Measurements from ENCODE around the gene ALLC. TPM values are rescaled to one million over a fixed set of nuclear protein-coding genes. Genes with fewer than 3 reads are reported as not detected.
"Not testable (repeated sequence)": the region's sequence is repeated elsewhere in the genome, so short reads cannot be mapped to it uniquely, and the experiment has no call there.

ALLC gene
- total and polyA plus RNA-seq, 2 donors (not counting 1 experiment from before 2014, with no cell fraction given), result not detected

DNA sequence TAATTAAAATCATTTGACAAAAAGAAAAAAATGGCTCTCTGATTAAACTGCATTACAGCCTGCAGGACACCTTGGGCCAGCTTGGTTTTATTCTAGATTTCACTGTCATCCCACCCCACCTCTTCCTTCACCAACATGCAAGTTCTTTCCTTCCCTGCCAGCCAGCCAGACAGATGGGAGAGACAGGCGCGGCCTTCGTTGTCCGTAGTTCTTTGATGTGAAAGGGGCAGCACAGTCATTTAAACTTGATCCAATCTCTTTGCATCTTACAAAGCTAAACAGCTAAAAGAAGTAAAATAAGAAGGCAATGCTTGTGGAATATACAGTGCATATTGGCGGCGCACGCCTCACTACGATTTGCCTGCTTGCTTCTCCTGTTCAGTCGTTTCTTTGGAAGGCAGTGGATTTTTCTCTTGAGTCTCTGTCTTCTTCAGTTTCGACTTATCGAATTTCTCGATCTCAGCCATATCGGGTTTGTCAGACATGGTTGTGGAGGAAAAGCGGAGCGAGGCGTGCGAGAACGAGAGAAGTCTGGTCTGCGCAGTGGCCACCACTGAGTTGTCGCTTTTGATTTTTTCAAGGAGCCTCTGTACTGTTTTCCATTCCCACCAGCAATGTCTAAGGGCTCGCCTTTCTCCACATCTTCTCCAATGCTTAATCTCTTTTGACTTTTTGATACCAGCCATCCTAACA is 40.7 kb upstream of the ALLC start:
- Histone ChIP-seq H3K4me1 (ENCODE audit: control insufficient read depth, extremely low read depth, insufficient read depth, low read length) (peaks cover 2% of the 10 kb centered on the region), H2AFZ (ENCODE audit: low read length) (no peak overlapping the region), H3K27ac (ENCODE audit: insufficient read depth, low read length) (no peak overlapping the region), H3K79me2 (ENCODE audit: control insufficient read depth, insufficient read depth, low read length) (no peaks in the 10 kb centered on the region), H3K36me3 (ENCODE audit: control insufficient read depth, insufficient read depth, low read length) (no peaks in the 10 kb centered on the region), H3K9me3 (ENCODE audit: control insufficient read depth, insufficient read depth, low read depth, low read length) (no peaks in the 10 kb centered on the region), H3K4me3 (replicated peaks in 1 of 4; ENCODE audit: control extremely low read depth in 1 of 4, insufficient read depth in 1 of 4, low read depth in 3 of 4, low read length in 4 of 4) (no peak overlapping the region), H3K9ac (ENCODE audit: insufficient read depth, low read length) (no peak overlapping the region), H3K4me2 (ENCODE audit: extremely low read depth, insufficient read depth, low read length) (no peak overlapping the region), H3K27me3 (ENCODE audit: control insufficient read depth, insufficient read depth, low read length) (no peaks in the 10 kb centered on the region), H4K20me1 (ENCODE audit: control insufficient read depth, extremely low read depth, insufficient read depth, low read length) (no peaks in the 10 kb centered on the region)
- no peak for DNase-seq (ENCODE audit: low read depth in 2 of 2)
- no peak for TF ChIP-seq EZH2 (IDR thresholded peaks at IDR 0.05; ENCODE audit: low read length, missing control alignments)
- TF ChIP-seq, protein P1, sequence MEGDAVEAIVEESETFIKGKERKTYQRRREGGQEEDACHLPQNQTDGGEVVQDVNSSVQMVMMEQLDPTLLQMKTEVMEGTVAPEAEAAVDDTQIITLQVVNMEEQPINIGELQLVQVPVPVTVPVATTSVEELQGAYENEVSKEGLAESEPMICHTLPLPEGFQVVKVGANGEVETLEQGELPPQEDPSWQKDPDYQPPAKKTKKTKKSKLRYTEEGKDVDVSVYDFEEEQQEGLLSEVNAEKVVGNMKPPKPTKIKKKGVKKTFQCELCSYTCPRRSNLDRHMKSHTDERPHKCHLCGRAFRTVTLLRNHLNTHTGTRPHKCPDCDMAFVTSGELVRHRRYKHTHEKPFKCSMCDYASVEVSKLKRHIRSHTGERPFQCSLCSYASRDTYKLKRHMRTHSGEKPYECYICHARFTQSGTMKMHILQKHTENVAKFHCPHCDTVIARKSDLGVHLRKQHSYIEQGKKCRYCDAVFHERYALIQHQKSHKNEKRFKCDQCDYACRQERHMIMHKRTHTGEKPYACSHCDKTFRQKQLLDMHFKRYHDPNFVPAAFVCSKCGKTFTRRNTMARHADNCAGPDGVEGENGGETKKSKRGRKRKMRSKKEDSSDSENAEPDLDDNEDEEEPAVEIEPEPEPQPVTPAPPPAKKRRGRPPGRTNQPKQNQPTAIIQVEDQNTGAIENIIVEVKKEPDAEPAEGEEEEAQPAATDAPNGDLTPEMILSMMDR (conservative IDR thresholded peaks at IDR 0.05 in 1 of 2, IDR thresholded peaks at IDR 0.05 in 1 of 2; ENCODE audit: low read depth in 1 of 2, low read length in 2 of 2), result no peak

DNA sequence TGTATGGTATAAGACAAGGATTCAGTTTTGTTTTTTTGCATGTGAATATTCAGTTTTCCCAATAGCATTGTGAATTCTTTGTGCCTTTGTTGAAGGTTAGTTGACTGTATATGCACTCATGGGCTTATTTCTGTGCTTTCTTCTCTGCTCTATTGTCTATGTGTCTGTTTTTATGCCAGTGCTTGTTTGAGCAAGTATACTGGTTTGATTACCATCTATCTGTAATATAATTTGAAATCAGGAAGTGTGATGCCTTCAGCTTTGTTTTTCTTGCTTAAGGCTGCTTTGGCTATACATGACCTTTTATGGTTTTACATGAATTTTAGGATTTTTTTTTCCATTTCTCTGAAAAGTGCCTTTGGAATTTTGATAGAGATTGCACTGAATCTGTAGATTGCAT is 39.6 kb upstream of the ALLC start:
- no peaks in the 10 kb centered on the region for H3K36me3 ChIP-seq (ENCODE audit: control insufficient read depth, insufficient read depth, low read length)
- peaks cover 2% of the 10 kb centered on the region for H3K4me1 ChIP-seq (ENCODE audit: control insufficient read depth, extremely low read depth, insufficient read depth, low read length)
- no peak for TF ChIP-seq EZH2 (IDR thresholded peaks at IDR 0.05; ENCODE audit: low read length, missing control alignments)
- TF ChIP-seq, protein P1 (conservative IDR thresholded peaks at IDR 0.05 in 1 of 2, IDR thresholded peaks at IDR 0.05 in 1 of 2; ENCODE audit: low read depth in 1 of 2, low read length in 2 of 2), result no peak
- H3K9ac ChIP-seq (ENCODE audit: insufficient read depth, low read length), result no peak overlapping the region
- no peaks in the 10 kb centered on the region for H3K27me3 ChIP-seq (ENCODE audit: control insufficient read depth, insufficient read depth, low read length)
- H3K4me2 ChIP-seq (ENCODE audit: extremely low read depth, insufficient read depth, low read length), result no peak overlapping the region
- no peak for DNase-seq (ENCODE audit: low read depth in 2 of 2)
- H3K9me3 ChIP-seq (ENCODE audit: control insufficient read depth, insufficient read depth, low read depth, low read length), result no peaks in the 10 kb centered on the region
- H2AFZ ChIP-seq (ENCODE audit: low read length), result no peak overlapping the region
- H3K79me2 ChIP-seq (ENCODE audit: control insufficient read depth, insufficient read depth, low read length), result no peaks in the 10 kb centered on the region
- H3K27ac ChIP-seq (ENCODE audit: insufficient read depth, low read length), result no peak overlapping the region
- no peaks in the 10 kb centered on the region for H4K20me1 ChIP-seq (ENCODE audit: control insufficient read depth, extremely low read depth, insufficient read depth, low read length)
- no peak overlapping the region for H3K4me3 ChIP-seq (replicated peaks in 1 of 4; ENCODE audit: control extremely low read depth in 1 of 4, insufficient read depth in 1 of 4, low read depth in 3 of 4, low read length in 4 of 4)

DNA sequence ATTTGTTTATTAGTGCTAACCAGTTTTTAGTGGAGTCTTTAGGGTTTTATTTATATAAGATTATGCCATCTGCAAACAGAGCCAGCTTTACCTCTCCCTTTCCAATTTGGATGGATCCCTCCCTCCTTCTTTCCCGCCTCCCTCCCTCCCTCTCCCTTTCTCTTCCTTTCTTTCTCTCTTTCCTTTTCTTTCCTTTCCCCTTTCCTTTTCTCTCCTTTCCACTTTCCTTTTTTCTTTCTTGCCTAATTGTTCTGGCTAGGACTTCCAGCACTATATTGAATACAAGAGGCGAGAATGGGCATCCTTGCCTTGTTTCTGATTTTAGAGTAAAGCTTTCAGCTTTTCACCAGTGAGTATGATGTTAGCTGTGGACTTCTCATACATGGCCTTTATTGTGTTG is 39.0 kb upstream of the ALLC start:
- no peaks in the 10 kb centered on the region for H3K79me2 ChIP-seq (ENCODE audit: control insufficient read depth, insufficient read depth, low read length)
- DNase-seq (ENCODE audit: low read depth in 2 of 2), result no peak
- H3K27me3 ChIP-seq (ENCODE audit: control insufficient read depth, insufficient read depth, low read length), result no peaks in the 10 kb centered on the region
- H3K36me3 ChIP-seq (ENCODE audit: control insufficient read depth, insufficient read depth, low read length), result no peaks in the 10 kb centered on the region
- H3K9me3 ChIP-seq (ENCODE audit: control insufficient read depth, insufficient read depth, low read depth, low read length), result no peaks in the 10 kb centered on the region
- H3K9ac ChIP-seq (ENCODE audit: insufficient read depth, low read length), result no peak overlapping the region
- no peak overlapping the region for H3K4me3 ChIP-seq (replicated peaks in 1 of 4; ENCODE audit: control extremely low read depth in 1 of 4, insufficient read depth in 1 of 4, low read depth in 3 of 4, low read length in 4 of 4)
- no peak overlapping the region for H3K27ac ChIP-seq (ENCODE audit: insufficient read depth, low read length)
- no peak overlapping the region for H2AFZ ChIP-seq (ENCODE audit: low read length)
- peaks cover 2% of the 10 kb centered on the region for H3K4me1 ChIP-seq (ENCODE audit: control insufficient read depth, extremely low read depth, insufficient read depth, low read length)
- no peak overlapping the region for H3K4me2 ChIP-seq (ENCODE audit: extremely low read depth, insufficient read depth, low read length)
- TF ChIP-seq EZH2 (IDR thresholded peaks at IDR 0.05; ENCODE audit: low read length, missing control alignments), result no peak
- TF ChIP-seq, protein P1 (conservative IDR thresholded peaks at IDR 0.05 in 1 of 2, IDR thresholded peaks at IDR 0.05 in 1 of 2; ENCODE audit: low read depth in 1 of 2, low read length in 2 of 2), result no peak
- H4K20me1 ChIP-seq (ENCODE audit: control insufficient read depth, extremely low read depth, insufficient read depth, low read length), result no peaks in the 10 kb centered on the region

DNA sequence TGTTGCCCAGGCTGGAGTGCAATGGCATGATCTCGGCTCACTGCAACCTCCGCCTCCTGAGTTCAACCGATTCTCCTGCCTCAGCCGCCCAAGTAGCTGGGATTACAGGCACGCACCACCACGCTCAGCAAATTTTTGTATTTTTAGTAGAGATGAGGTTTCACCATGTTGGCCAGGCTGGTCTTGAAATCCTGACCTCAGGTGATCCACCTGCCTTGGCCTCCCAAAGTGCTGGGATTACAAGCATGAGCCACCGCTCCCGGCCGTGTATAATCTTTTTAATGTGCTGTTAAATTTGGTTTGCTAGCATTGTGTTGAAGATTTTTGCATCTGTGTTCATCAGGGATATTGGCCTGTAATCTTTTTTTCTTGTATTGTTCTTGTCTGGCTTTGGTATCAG is 38.3 kb upstream of the ALLC start:
- not testable (repeated sequence) for H3K27me3 ChIP-seq (ENCODE audit: control insufficient read depth, insufficient read depth, low read length); H3K9ac ChIP-seq (ENCODE audit: insufficient read depth, low read length); H3K4me1 ChIP-seq (ENCODE audit: control insufficient read depth, extremely low read depth, insufficient read depth, low read length); H3K4me2 ChIP-seq (ENCODE audit: extremely low read depth, insufficient read depth, low read length); H3K79me2 ChIP-seq (ENCODE audit: control insufficient read depth, insufficient read depth, low read length); H3K27ac ChIP-seq (ENCODE audit: insufficient read depth, low read length); H3K9me3 ChIP-seq (ENCODE audit: control insufficient read depth, insufficient read depth, low read depth, low read length); H3K36me3 ChIP-seq (ENCODE audit: control insufficient read depth, insufficient read depth, low read length); H2AFZ ChIP-seq (ENCODE audit: low read length); DNase-seq (ENCODE audit: low read depth in 2 of 2); H4K20me1 ChIP-seq (ENCODE audit: control insufficient read depth, extremely low read depth, insufficient read depth, low read length); H3K4me3 ChIP-seq (replicated peaks in 1 of 4; ENCODE audit: control extremely low read depth in 1 of 4, insufficient read depth in 1 of 4, low read depth in 3 of 4, low read length in 4 of 4)
